Body of pancreas (tissue), 4 donors: ENCODE data around the gene PIMREG. TPM values are rescaled to one million over a fixed set of nuclear protein-coding genes. Genes with fewer than 3 reads are reported as not detected.

ENCODE experiments used
- ATAC-seq: fragments of 150-250 bp; one replicate; pipeline ENCODE4 v1.9.1; 2016
- DNase-seq, 4 donors: peaks; one replicate each; pipeline ENCODE4 v3.0.0-alpha.2; 2019
- H3K27ac ChIP-seq, 4 donors: fragments of 200-600 bp; sonication (generic); 1 replicate in 3 of 4; 2 replicates in 1 of 4; pipeline versions ENCODE4 v1.5.1 to v1.6.1; 2016 to 2019; ENCODE audit warnings: mild to moderate bottlenecking in 1 of 4, mixed read lengths in 1 of 4, moderate library complexity in 1 of 4
- H3K27me3 ChIP-seq, 2 donors: fragments of 200-600 bp; sonication (generic); one replicate each; pipeline ENCODE4 v1.6.0; 2016; ENCODE audit warnings: mild to moderate bottlenecking in 1 of 2
- H3K36me3 ChIP-seq, 2 donors: fragments of 200-600 bp; sonication (generic); replicated peaks in 1 of 2; 2 replicates each; pipeline ENCODE4 v1.5.1; 2016; ENCODE audit warnings: low read depth in 2 of 2; ENCODE audit not compliant: insufficient read depth in 1 of 2
- H3K4me1 ChIP-seq: fragments of 200-600 bp; sonication (generic); one replicate; pipeline ENCODE4 v1.6.0; 2016
- H3K4me3 ChIP-seq, 2 donors: fragments of 200-600 bp; sonication (generic); 1 replicate in 1 of 2; 2 replicates in 1 of 2; pipeline ENCODE4 v1.5.1; 2016 to 2019
- H3K9me3 ChIP-seq, 3 donors: fragments of 200-600 bp; sonication (generic); 1 replicate in 2 of 3; 2 replicates in 1 of 3; pipeline ENCODE4 v1.5.1; 2016
- CTCF ChIP-seq, 7 experiments: fragments of 450-650 bp in 4 of 7; fragments of 200-600 bp in 3 of 7; sonication (generic) in 3 of 7; IDR thresholded peaks; one replicate each; pipeline ENCODE4 v1.5.1; 2016 to 2019; ENCODE audit warnings: antibody characterized with exemption in 7 of 7
- POLR2A ChIP-seq, 3 donors: fragments of 450-650 bp; IDR thresholded peaks; one replicate each; pipeline ENCODE4 v1.6.1; 2016; ENCODE audit warnings: antibody characterized with exemption in 3 of 3, mild to moderate bottlenecking in 2 of 3
- whole genome bisulfite sequencing, 2 donors: methylation state at CpG; one replicate each; pipeline ENCODE4 v1.1.5; 2017; 5-methylcytosine and 5-hydroxymethylcytosine counted together
- intact Hi-C: fragments of 100-400 bp; cut with DNase I; formaldehyde crosslinking; loops from one replicate; pipeline ENCODE4 v1.15.1; 2023
- total RNA-seq, 2 donors: library from RNA; depleted of rRNA; stranded (reverse); fragments of >200 nt; gene quantifications; one replicate each; pipeline ENCODE4 v1.1.0, GENCODE V29; 2016

The PIMREG gene
- not detected for total RNA-seq

- intact Hi-C loops: loop anchor here (10.0 kb wide), 1 partner anchor 59 kb away; no protein-coding TSS in a partner anchor
- DNase-seq (peak; percentile 81 to 91 (median 90)), ATAC-seq (peak; percentile 98)
- no peak for TF ChIP-seq CTCF (IDR thresholded peaks at IDR 0.05)
- TF ChIP-seq POLR2A (IDR thresholded peaks at IDR 0.05): peak in 1 of 3 donors; percentile 11
- WGBS, 2 donors: 0% methylated on average over 17 to 62 of the region's 62 CpGs
- H3K4me3 ChIP-seq: peak within 1 kb of the TSS in 1 of 2 donors; percentile 26
- no peaks in the 10 kb centered on the region for H3K36me3 ChIP-seq
- H3K27me3 ChIP-seq: no peaks in the 10 kb centered on the region
- H3K9me3 ChIP-seq: no peaks in the 10 kb centered on the region
- H3K4me1 ChIP-seq: peaks cover 14% of the 10 kb centered on the region
- no peak within 1 kb of the TSS for H3K27ac ChIP-seq
These were observed at the start of gene PIMREG for GRCh38 chr17:6443692-6444570. Gene PIMREG, plus strand, starts transcription at chr17:6444455. Its CDS starts 656 bp downstream, at chr17:6445111.

GRCh38 chr17:6398955-6399354 is 45.3 kb upstream of the PIMREG start:
- no peaks in the 10 kb centered on the region for H3K36me3 ChIP-seq
- peaks cover 2% of the 10 kb centered on the region for H3K4me1 ChIP-seq
- H3K4me3 ChIP-seq: no peak overlapping the region
- no peak for DNase-seq
- no peak for ATAC-seq
- H3K27me3 ChIP-seq: no peaks in the 10 kb centered on the region
- intact Hi-C loops: no loop called here
- 60 to 63% methylated on average over 2 of the region's 2 CpGs for WGBS, 2 donors
- TF ChIP-seq POLR2A (IDR thresholded peaks at IDR 0.05) (no peak), CTCF (IDR thresholded peaks at IDR 0.05) (no peak)
- H3K9me3 ChIP-seq: peaks cover 0 to 9% (median 0%) of the 10 kb centered on the region in 3 donors
- H3K27ac ChIP-seq: no peak overlapping the region

GRCh38 chr17:6402258-6402657 is 42.0 kb upstream of the PIMREG start:
- no peak for TF ChIP-seq POLR2A (IDR thresholded peaks at IDR 0.05)
- TF ChIP-seq CTCF (IDR thresholded peaks at IDR 0.05): no peak
- no peak for ATAC-seq
- WGBS, 2 donors: 67 to 68% methylated on average over 6 of the region's 6 CpGs
- no peaks in the 10 kb centered on the region for H3K4me1 ChIP-seq
- H3K9me3 ChIP-seq: peaks cover 0 to 9% (median 0%) of the 10 kb centered on the region in 3 donors
- H3K4me3 ChIP-seq: no peak overlapping the region
- H3K27ac ChIP-seq: no peak overlapping the region
- H3K36me3 ChIP-seq: no peaks in the 10 kb centered on the region
- H3K27me3 ChIP-seq: no peaks in the 10 kb centered on the region
- intact Hi-C loops: no loop called here
- DNase-seq: no peak

GRCh38 chr17:6408276-6408675 is 36.0 kb upstream of the PIMREG start:
- TF ChIP-seq POLR2A (IDR thresholded peaks at IDR 0.05) (no peak), CTCF (IDR thresholded peaks at IDR 0.05) (no peak)
- Histone ChIP-seq H3K36me3 (no peaks in the 10 kb centered on the region), H3K9me3 (no peaks in the 10 kb centered on the region), H3K4me3 (no peak overlapping the region), H3K4me1 (no peaks in the 10 kb centered on the region), H3K27ac (no peak overlapping the region), H3K27me3 (no peaks in the 10 kb centered on the region)
- DNase-seq (no peak), ATAC-seq (no peak)
- 63 to 71% methylated on average over 6 of the region's 6 CpGs for WGBS, 2 donors
- intact Hi-C loops: no loop called here
